GM21423 (cell line): Measurements from ENCODE around the gene USP34.
"Not testable (repeated sequence)": the region's sequence is repeated elsewhere in the genome, so short reads cannot be mapped to it uniquely, and the experiment has no call there.

Experiments used
- ATAC-seq: cut with Tn5 transposase; IDR thresholded peaks from one replicate; pipeline ENCODE4 v1.9.1; 2021; ENCODE audit warnings: mild to moderate bottlenecking, moderate library complexity; ENCODE audit not compliant: unreplicated experiment

Gene USP34, protein sequence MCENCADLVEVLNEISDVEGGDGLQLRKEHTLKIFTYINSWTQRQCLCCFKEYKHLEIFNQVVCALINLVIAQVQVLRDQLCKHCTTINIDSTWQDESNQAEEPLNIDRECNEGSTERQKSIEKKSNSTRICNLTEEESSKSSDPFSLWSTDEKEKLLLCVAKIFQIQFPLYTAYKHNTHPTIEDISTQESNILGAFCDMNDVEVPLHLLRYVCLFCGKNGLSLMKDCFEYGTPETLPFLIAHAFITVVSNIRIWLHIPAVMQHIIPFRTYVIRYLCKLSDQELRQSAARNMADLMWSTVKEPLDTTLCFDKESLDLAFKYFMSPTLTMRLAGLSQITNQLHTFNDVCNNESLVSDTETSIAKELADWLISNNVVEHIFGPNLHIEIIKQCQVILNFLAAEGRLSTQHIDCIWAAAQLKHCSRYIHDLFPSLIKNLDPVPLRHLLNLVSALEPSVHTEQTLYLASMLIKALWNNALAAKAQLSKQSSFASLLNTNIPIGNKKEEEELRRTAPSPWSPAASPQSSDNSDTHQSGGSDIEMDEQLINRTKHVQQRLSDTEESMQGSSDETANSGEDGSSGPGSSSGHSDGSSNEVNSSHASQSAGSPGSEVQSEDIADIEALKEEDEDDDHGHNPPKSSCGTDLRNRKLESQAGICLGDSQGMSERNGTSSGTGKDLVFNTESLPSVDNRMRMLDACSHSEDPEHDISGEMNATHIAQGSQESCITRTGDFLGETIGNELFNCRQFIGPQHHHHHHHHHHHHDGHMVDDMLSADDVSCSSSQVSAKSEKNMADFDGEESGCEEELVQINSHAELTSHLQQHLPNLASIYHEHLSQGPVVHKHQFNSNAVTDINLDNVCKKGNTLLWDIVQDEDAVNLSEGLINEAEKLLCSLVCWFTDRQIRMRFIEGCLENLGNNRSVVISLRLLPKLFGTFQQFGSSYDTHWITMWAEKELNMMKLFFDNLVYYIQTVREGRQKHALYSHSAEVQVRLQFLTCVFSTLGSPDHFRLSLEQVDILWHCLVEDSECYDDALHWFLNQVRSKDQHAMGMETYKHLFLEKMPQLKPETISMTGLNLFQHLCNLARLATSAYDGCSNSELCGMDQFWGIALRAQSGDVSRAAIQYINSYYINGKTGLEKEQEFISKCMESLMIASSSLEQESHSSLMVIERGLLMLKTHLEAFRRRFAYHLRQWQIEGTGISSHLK (N-terminal part only)

DNA sequence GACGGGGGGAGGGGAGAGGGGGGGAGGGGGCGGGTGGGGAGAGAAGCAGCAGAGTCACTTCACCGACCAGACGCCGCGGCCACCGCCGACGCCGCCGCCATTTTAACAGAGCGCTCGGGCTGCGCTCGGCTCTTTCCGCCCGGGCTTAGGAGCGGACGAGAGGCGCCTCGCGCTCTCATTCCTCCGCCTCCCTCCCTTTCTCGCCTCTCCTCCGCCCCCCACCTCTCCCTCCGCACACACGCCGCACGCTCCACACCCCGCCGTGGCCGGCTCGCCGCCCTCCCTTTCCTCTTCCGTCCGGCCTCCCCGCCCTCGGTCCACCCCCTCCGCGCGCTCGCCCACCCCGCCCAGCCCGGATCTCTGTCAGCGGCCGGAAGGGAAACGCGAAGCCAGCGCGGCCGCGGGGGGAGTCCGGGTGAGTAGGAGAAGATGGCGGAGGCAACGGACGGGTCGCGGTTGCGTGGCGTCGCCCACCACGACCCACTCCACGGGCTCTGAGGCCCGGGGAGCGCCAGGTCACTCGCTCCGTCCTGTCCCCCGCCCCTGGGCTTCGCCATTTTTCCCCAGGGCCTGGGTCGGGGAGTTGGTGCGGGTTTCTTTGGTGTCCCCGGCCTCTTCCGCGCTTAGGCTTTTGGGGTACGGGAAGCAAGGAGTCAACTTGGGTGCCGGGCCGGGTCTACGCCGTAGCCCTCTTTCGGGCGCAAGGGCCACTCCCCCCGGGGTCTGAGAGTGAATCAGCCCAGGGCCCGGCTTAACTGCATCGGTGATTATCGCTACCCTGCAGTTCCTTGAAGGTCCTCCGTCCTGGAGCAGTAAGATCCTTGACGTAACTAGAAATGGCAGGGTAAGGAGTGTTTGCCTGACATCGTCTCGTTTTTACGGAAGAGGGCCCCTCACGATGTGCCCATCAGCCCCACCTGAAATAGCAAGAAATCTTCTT lies at the start of gene USP34:
Gene USP34 (minus strand): TSS at position 123 of the 940 bp plus-strand sequence. CDS start 395 bp downstream, outside the sequence.
- peak; percentile 70 for ATAC-seq

DNA sequence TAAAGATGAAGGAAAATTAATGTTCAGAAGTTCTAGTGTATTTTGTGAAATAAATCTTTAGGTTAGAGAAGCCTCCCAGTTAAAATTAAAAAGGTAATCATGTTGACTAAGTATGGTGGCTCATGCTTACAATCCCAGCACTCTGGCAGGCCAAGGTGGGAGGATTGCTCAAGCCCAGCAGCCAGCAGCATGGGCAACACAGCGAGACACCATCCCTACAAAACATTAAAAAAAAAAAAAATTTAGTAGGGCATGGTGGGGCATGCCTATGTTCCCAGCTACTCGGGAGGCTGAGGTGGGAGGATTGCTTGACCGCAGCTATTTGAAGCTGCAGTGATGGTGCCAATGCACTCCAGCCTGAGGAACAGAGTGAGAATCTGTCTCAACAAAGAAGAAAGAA lies 49.4 kb upstream of the USP34 start:
- no peak for ATAC-seq

DNA sequence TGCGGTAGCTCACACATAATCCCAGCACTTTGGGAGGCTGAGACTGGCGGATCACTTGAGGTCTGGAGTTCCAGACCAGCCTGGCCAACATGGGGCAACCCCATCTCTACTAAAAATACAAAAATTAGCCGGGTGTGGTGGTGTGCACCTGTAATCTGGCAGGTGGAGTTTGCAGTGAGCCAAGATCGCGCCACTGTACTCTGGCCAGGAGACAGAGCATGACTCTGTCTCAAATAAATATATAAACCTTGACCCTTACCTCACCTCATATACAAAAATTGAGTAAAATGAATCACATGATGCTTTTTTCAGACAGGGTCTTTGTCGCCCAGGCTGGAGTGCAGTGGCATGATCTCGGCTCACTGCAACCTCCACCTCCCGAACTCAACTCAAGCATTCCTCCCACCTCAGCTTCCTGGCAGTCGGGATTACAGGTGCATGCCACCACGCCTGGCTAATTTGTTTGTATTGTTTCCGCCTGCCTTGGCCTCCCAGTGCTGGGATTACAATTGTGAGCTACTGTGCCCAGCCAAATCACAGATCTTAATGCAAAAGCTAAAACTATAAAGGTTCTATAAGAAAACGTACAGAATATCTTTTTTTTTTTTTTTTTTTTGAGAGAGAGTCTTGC lies 42.0 kb upstream of the USP34 start:
- ATAC-seq = no peak

DNA sequence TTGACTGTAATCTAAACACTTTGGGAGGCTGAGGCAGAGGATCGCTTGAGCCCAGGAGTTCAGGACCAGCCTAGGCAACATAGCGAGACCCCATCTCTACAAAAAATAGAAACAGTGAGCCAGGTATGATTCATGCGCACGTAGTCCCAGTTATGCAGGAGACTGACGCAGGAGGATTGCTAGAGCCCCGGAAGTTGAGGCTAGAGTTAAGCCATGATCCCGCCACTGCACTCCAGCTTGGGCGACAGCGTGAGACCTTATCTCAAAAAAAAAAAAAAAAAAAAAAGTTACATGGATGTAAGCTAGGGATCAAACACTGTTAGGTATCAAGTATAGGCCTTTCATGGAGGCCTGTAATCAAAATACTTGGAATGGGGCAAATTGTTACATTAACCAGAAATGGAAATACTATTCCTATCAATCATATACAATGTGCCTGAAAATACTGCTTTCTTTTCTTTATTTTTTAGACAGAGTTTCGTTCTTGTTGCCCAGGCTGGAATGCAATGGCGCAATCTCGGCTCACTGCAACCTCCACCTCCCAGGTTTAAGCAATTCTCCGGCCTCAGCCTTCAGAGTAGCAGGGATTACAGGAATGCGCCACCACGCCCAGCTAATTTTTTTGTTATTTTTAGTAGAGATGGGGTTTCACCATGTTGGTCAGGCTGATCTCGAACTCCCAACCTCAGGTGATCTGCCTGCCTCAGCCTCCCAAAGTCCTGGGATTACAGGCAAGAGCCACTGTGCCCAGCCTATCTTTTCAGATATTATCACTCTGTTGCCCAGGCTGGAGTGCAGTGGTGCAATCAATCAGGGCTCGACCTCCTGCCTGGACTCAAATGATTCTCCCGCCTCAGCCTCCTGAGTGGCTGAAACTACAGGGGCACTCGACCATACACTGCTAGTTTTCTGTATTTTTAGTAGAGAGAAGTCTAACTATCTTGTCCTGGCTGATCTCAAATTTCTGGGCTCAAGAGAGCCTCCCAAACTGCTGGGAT lies 40.1 kb upstream of the USP34 start:
- no peak for ATAC-seq

DNA sequence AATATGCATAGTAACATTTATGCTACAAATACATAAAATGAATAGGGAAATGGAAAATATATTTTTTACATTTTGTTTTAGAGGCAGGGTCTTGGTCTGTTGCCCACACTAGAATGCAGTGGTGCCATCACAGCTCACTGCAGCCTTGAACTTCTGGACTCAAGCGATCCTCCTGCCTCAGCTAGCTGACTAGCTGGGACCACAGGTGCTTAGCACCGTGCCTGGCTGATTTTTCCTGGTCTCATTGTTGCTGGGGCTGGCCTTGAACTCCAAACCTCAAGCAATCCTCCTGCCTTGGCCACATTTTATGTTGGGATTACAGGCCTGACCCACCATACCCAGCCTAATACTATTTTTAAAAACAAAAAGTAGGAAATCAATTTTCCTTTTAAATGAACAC lies 34.1 kb upstream of the USP34 start:
- no peak for ATAC-seq

DNA sequence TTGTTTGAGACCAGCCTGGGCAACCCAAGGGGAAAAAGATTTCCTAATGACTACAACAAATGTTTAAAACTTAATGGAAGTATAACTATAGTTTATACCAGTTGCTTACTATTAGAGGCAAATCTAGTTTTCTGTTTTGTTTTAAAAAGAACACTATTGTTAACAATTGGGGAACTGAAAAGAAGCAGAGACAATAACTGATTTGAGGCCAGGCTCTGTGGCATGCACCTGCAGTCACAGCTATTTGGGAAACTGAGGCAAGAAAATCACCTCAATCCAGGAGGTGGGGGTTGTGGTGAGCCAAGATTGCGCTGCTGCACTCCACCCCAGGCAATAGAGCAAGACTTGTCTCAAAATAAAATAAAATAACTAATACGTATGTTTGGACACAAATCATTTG lies 28.2 kb upstream of the USP34 start:
- no peak for ATAC-seq

DNA sequence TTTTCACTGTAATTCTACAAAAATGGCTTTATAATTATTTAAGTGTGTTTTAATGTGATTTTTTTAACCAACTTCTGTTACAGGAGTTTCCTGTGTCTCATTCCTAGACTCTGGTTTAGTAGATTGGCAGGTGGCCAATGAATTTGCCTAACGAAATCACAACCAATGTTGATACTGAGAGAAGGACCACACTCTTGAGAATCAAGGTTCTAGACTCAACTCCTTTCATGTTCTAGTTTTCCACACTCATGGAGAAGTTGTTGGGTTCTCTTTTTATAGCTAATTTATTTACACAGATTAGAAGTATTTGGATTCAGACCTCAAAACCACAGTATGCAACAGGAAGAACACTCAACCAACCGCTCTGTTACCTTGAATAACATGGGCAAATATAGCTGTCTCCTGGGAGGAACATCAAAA lies 22.6 kb upstream of the USP34 start:
- ATAC-seq = no peak

DNA sequence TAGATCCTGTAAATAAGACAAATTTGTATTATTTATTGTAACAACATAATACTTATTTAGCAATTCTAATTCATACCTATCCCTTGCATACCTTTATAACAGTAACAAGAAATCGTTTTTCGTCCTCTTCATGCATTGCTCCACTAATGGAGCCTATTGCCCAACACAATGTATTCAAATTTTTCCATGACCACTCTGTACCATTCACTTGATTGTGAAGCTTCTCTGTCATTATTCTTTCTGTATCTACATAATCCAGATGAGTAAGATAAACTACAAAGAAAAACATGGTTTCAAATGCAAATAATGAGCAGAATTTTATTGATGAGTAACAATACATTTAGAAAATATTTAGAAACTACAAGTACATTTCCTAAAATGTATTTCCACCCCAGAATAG lies 21.6 kb upstream of the USP34 start:
- ATAC-seq = no peak

DNA sequence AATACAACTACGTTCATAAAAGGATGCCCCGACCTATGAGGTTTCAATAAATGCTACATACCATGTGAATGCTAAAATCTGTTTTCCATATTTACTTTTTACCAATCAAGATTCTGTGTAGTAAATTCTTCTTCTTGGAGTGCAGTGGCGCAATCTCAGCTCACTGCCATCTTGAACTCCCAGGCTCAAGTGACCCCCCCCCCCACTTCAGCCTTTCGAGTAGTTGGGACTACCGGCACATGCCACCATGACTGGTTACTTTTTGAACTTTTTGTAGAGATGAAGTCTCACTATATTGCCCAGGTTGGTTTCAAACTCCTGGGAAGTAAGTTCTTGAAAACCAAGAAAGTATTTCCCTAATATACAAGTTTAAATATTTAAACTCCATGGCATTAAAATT lies 14.4 kb upstream of the USP34 start:
- ATAC-seq = no peak

DNA sequence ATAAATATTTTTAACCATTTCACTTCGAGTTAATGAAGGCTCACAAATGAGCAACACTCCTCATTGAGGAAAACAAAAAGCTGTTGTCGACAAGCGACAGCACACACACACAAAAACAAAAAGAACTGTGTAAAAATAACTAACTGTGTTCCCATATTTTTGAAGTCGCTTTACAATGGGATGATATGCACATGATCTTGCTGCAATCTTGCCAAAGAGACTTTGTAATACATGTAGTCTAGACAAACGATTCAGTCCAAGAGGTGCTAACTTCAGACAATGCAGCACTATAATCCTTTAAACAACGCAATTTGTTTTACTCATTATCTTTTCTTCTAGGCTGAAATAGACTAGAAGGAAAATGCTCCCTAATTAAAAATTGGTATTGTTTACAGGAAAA lies 7.2 kb upstream of the USP34 start:
- no peak for ATAC-seq

DNA sequence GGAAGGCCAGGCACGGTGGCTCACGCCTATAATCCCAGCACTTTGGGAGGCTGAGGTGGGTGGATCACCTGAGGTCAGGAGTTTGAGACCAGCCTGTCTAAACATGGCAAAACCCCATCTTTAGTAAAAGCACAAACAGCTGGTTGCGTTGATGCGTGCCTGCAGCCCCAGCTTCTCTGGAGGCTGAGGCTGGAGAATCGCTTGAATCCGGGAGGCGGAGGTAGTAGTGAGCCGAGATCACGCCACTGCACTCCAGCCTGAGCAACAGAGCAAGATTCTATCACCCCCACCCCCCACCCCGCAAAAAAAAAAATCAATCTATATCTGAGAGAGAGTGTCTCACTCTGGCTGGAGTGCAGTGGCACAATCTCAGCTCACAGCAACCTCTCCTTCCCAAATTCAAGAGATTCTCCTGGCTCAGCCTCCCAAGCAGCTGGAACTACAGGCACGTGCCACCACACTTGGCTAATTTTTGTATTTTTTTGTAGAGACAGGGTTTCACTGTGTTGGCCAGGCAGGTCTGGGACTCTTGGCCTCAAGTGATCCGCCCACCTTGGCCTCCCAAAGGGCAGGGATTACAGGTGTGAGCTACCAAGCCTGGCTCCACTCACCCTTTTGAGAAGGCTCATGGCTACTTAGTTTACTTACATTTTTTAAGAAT lies 6.2 kb upstream of the USP34 start:
- ATAC-seq = not testable (repeated sequence)

DNA sequence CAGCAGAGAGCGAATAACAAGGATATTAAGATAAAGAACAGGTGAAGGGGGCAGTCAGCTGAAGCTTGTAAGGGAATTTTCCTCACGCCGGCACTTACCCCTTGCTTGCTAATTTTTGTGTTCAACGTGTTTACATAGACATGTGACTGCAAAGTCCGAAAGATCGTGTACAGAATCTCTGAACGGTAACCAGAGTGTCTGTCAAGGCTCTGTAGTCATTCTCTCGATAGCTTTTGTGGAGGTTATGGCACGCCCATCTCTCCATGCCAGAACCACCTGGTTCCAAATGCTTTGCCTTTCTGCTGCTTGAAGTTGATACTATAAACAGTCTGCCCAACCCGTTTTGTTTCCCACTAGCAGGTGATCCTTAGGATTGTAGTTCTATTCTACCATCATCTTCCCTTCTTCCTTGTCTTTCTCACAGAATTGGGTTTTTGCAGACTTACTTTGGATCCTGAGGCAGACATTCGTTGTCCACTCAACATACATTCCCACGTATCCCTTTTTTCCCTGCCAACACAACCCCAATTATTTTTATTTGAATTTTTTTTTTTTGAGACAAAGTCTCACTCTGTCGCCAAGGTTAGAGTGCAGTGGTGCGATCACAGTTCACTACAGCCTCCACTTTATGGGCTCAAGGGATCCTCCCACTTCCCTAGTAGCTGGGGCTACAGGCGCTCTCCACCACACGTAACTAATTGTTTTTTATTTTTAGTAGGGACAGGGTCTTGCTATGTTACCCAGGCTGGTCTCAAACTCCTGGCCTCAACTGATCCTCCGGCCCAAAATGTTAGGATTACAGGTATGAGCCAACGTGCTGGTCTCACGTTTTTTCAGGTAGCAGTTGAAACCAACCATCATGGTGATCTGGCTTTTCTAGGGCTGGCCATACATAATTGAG lies 1.3 kb upstream of the USP34 start:
- peak; percentile 12 for ATAC-seq

DNA sequence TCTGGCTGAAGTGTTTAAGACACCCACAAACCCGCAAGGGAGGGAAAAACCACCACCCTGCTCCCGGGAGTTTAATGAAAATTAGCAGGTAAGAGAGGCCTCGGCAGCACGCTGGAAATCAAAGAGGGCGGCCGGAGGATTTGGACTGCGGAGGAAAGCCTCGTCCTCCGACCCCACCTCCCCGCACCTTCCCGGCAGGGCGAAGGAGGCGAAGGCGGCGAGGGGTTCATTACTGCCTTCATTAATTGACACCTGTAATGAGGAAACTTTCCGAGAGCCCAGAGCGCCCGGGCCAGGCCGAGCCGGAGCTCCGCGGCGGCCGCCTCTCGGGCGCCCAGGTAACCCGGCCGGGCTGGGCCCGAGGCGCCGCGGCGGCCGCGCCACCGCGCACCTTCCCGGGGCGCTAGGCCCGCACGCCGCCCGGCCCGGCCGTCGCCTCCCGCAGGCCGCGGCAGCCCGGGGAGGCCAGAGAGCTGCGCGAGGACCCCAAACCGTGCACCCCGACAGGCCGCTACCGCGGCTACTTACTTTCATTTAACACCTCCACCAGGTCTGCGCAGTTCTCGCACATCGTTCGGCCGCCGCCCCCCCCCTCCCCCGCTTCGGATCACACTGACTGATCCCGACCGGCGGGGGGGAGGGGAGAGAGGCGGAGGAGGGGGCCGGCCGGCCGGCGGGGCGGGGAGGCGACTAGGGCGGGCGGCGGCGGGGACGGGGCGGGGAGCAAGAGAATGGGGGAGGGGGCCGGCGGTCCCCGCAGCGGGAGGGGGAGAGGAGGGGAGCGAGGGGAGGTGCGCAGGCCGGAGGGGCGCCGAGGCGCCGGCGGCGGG lies 550 bp downstream of the USP34 start:
- peak; percentile 21 for ATAC-seq

DNA sequence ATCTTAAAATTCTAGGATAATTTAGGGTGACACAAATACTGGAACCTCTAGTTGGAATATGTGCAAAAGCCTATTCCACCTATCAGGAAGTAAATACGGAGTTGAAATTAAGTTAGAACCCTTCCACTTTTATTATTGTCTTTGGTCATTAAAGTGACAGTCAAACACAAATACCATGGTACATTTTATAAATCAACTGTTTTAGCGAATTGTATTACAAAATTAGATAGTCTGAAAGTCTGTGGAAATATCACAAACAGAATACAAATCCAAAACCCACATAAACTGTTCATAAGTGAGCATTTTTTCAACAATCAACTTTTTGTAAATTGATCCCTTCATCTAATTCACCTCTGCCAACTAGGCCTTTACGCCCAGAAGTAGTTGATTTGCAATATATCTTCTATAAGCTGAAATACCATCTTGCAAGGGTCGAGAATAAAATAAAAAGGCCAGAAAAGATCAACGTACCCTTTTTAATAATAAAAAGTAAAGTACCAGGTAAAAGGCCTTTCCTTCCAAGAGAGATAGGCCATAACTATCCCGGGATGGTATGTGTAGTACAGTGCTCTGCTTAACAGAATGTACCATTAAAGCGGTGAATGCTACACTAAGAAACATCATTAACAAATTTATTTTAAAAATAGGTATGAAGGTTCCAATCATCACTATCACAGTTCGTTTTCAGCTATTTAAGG lies 1.3 kb downstream of the USP34 start:
- no peak for ATAC-seq

DNA sequence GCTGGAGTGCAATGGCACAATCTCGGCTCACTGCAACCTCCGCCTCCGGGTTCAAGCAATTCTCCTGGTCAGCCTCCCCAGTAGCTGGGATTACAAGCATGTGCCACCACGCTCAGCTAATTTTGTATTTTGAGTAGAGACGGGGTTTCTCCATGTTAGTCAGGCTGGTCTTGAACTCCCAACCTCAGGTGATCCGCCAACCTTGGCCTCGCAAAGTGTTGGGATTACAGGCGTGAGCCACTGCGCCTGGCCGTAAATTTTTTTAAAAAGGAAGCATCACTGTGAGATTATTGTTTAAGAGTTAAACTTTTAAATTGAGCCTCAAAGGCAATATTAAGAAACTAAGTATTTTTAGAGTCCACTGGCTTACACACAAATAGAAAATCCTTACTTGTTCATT lies 2.7 kb downstream of the USP34 start:
- ATAC-seq = not testable (repeated sequence)
